ENCODE measurements around the gene LSP1.

The LSP1 gene

DNA sequence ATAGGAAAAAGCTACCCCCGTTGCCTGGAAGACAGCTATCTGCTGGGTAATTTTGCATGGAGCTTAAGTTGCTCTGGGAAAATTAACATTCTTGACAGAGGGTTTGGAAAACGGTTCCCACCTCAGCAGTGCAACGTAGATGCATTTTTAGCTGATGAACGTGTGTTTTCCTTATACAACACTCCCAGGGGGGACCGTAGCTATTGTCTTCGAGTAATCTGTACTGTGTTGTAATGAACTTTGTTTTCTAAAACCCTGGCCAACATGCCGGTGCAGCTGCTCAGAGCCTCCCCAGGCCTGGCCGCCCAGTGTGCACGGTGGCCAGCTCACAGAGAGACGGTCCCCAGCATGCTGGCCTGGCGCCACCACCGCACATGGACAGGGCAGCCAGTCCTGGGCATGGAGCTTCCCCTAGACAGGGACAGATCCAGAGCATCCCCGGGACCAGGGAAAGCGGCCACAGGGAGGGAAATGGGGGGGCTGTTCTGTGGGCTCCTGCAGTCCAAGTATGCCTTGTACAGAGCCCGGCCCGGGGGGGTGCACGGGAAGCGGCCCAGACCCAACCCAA lies 68.8 kb downstream of the LSP1 start:
- no peak for DNase-seq (ENCODE audit: low read depth in 1 of 2, low spot score in 1 of 2)
- TF ChIP-seq JUND (IDR thresholded peaks at IDR 0.05; ENCODE audit: low read depth): no peak
- in situ Hi-C loops (cut with HindIII; ENCODE audit: low pct_unique_long_range_greater_than_20kb, low sequenced_read_pairs): no loop called here

DNA sequence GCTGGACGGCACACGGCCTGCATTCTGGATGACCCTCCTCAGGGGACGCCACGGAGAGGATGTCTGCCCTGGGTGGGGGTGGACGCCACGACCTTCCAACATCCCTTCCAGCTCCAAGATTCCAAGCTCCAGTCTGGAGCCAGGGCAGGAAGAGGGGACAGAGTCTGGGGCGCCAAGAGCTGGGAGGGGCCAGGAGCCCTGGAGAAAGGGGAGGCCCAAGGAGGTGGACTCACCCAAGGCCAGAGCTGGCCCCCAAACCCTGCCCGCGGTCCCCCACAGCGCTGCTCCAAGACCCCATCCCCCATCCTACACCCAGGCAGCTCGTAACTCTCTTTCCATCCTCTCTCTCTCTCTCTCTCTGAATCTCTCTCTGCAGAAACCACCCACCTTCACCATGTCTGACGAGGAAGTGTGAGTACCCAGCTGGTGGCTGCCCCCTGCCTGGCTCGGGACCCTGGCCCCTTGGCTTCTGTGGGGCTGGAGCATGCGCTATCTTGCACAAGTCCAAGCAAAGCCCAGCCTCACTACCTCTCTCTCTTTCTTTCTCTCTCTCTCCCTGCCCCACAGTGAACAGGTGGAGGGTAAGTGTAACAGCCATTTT lies 69.7 kb downstream of the LSP1 start:
- no peak for DNase-seq (ENCODE audit: low read depth in 1 of 2, low spot score in 1 of 2)
- in situ Hi-C loops (cut with HindIII; ENCODE audit: low pct_unique_long_range_greater_than_20kb, low sequenced_read_pairs): no loop called here
- TF ChIP-seq JUND (IDR thresholded peaks at IDR 0.05; ENCODE audit: low read depth): no peak

DNA sequence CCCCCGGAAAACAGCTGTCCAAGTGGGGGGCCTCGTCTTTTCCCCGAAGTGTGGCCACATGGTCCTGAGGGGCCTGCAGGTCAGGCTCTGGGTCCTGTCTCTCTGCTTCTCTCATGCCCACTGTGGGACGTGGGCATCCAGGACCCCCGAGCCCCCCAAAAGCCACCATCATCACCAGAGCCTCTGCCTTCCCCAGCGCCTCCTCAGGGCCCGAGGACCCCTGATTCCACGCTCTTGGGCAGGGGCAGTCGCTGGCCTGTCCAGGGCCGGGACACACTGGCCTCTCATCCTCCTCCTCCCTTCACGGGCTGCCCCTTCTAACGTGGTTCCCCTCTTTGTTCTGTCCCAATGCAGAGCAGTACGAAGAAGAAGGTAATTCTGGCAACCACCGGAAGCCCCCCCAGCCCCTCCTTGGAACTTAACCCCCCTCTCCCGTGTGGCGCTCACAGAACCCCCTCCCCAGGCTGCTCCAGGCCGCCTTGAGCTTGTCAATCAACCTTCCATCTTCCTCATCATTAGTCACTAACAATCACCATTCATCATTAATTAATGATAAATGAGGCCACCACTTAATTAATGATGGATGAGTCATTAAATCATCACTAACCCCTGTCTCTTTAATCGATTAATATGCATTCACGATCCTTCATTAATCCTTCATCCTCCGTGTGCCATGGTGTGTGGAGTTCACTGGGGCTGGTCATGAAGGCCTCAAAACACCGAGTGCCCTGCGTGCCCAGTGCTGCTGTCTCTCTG lies 70.5 kb downstream of the LSP1 start:
- no peak for TF ChIP-seq JUND (IDR thresholded peaks at IDR 0.05; ENCODE audit: low read depth)
- in situ Hi-C loops (cut with HindIII; ENCODE audit: low pct_unique_long_range_greater_than_20kb, low sequenced_read_pairs): no loop called here
- no peak for DNase-seq (ENCODE audit: low read depth in 1 of 2, low spot score in 1 of 2)

DNA sequence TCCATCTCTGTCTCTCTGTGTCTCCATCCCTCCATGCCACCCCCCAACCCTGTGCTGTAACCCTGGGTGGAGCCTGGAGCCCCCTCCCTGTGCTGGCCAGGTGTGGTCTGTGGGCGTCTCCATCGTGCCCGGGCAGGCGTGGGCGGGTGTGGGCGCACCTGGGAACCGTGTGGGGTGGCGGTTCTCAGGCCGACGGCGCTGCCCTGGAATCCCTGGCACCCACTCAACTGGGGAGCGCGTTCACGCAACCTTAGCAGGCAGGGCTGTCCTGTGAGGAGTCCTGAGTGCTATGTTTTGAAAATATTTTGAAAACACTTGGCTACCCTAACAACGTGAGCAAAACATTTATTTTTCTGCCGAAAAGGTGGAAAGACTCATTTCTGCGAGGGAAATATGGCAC lies 71.3 kb downstream of the LSP1 start:
- TF ChIP-seq JUND (IDR thresholded peaks at IDR 0.05; ENCODE audit: low read depth): no peak
- no peak for DNase-seq (ENCODE audit: low read depth in 1 of 2, low spot score in 1 of 2)
- in situ Hi-C loops (cut with HindIII; ENCODE audit: low pct_unique_long_range_greater_than_20kb, low sequenced_read_pairs): no loop called here

GRCh38 chr11:1924646-1925372 lies 71.9 kb downstream of the LSP1 start:
- in situ Hi-C loops (cut with HindIII; ENCODE audit: low pct_unique_long_range_greater_than_20kb, low sequenced_read_pairs): no loop called here
- DNase-seq (ENCODE audit: low read depth in 1 of 2, low spot score in 1 of 2): no peak
- no peak for TF ChIP-seq JUND (IDR thresholded peaks at IDR 0.05; ENCODE audit: low read depth)

DNA sequence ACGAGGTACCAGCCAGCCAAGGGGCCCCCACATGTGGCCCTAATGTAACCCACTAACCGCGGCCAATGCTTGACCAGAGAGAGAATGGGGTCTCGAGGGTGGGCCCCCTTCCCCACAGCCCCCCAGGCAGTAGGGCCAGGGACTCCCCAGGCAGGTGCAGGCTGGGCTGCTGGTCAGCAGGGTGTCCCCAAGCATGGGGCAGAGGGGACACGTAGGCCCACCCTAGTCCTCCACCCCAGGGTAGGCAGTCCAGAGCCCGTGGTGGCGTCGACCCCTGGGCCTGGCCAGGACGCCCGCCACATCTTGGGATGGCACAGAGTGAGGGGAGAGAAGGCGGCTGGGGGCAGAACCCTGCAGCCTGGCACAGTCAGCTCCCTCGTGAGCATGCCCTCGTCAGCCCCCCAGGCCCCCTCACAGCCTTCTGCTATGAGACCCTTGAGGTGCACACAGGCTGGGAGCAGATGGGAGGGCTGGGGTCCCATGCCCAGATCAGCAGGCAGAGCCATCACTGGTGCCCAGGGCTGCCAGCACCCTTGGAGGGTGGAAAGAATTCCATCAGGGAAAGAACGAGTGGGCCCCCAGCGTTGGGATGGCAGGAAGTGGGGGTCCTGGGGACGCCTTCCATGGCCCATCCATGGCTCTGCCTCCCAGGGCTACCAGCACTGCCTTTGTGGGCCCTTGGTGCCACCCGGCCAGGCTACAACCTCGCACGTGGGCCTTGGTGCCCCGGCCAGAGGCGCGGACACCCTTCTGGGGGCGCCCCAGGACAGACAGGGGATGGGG lies 72.7 kb downstream of the LSP1 start:
- in situ Hi-C loops (cut with HindIII; ENCODE audit: low pct_unique_long_range_greater_than_20kb, low sequenced_read_pairs): no loop called here
- DNase-seq (ENCODE audit: low read depth in 1 of 2, low spot score in 1 of 2): no peak
- no peak for TF ChIP-seq JUND (IDR thresholded peaks at IDR 0.05; ENCODE audit: low read depth)

GRCh38 chr11:1926156-1927025 lies 73.5 kb downstream of the LSP1 start:
- in situ Hi-C loops (cut with HindIII; ENCODE audit: low pct_unique_long_range_greater_than_20kb, low sequenced_read_pairs): no loop called here
- DNase-seq (ENCODE audit: low read depth in 1 of 2, low spot score in 1 of 2): no peak
- TF ChIP-seq JUND (IDR thresholded peaks at IDR 0.05; ENCODE audit: low read depth): no peak

DNA sequence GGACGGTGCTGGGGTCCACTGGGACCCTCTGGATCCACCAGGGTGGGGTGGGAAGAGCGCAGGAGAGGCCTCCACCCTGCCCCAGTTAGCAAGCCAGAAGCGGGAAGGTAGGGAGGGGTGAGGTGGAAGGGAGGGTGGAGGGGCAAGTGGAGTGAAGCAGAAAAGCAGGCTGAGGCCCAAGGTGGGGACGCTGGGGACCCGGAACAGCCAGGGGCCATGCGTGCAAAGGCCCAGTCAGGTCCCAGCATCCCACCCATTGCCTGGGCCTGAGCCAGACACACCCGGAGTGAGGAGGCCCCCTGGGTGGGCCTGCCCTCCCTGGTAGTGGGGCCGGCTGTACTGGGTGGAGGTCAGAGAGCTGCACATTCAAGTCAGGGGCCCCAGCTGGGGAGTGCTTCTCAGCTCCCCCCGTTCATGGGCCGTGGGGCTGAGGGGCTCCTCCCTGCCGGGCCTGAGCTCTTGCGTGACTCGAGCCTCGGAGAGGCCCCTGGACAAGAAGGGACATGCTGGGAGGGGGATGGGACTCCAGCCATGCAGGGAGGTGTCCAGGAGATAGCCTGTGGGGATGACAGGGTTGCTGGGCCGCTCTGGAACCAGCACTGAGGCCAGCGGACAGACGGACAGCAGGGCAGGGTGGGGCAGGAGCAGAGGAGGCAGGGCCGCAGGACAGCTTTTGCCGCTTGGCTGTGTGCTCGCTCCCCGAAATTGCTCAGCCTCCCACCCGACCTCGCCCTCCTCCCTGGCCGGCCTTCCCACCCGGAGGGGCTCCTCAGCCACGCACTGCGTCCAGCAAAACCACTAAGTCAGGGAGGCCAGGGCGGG lies 74.4 kb downstream of the LSP1 start:
- no peak for DNase-seq (ENCODE audit: low read depth in 1 of 2, low spot score in 1 of 2)
- in situ Hi-C loops (cut with HindIII; ENCODE audit: low pct_unique_long_range_greater_than_20kb, low sequenced_read_pairs): no loop called here
- TF ChIP-seq JUND (IDR thresholded peaks at IDR 0.05; ENCODE audit: low read depth): no peak

- no peak for TF ChIP-seq JUND (IDR thresholded peaks at IDR 0.05; ENCODE audit: low read depth)
- in situ Hi-C loops (cut with HindIII; ENCODE audit: low pct_unique_long_range_greater_than_20kb, low sequenced_read_pairs): no loop called here
Observed at GRCh38 chr11:1927848-1928469, 75.1 kb downstream of the LSP1 start.

DNA sequence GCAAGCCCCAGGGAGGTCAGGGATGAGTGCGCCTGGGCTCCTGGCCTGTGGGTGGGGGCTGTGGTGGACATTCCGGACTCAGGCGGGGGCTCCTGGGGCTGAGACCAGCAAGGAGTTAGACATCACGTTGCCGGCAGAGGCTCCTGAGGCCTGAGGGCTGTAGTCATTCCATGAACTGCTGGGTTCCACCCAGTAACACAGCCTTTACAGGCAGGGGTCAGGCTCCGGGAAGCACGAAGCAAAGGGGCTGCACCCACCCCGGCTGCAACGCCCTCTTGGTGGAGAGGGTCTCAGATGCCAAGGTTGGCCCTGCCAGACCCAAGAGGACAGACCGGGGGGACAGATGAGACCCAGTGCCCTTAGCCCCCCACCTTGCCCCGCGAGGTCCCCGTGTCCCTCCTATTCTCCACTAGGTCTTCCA lies 75.6 kb downstream of the LSP1 start:
- in situ Hi-C loops (cut with HindIII; ENCODE audit: low pct_unique_long_range_greater_than_20kb, low sequenced_read_pairs): no loop called here
- TF ChIP-seq JUND (IDR thresholded peaks at IDR 0.05; ENCODE audit: low read depth): no peak

More at GRCh38 chr11:1927848-1928469, 75.1 kb downstream of the LSP1 start:
- DNase-seq (ENCODE audit: low read depth in 1 of 2, low spot score in 1 of 2): no peak

More for the DNA sequence above, 75.6 kb downstream of the LSP1 start:
- no peak for DNase-seq (ENCODE audit: low read depth in 1 of 2, low spot score in 1 of 2)

All from T47D (cell line).